Measurements from ENCODE around the gene COL8A2.

The COL8A2 gene

DNA sequence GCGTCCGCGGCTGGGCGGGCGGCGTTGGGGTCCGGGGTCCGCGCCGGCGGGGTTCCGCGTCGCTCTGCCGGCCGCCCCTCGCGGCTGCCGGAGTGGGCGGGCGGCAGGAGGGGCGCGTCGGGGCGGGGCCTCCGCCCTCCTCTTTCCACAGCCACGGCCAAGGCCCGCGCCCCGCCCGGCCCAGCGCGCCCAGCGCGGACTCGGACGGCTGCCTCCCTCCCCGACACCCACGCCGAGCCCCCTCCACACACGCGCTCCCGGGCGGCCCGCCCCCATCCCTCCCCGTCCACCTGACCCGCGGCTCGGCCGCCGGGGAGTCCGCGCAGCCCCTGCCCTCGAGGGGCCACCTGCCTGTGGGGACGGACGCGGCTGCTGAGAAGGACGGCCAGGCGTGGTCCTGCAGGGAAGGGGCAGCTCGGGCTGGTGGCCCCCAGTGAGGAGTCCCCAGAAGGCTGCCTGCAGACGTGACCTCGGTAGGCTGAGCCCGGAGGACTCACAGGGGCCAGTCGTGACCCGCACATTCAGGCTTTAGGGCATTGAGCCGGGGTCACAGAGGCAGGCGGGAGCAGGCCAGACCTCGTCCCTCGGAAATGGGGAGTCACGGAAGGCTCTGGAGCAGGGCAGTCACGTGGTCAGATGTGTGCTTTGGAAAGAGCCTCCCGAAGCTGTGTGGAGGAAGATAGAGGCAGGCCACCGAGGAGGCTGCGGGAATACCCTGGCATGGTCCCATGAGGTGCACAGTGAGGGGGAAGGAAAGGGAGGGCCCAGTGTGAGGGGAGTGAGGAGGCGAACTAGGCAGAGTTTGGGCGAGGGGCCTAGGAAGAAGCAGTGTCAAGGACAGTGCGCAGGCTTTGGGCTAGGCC is at the start of gene COL8A2:
COL8A2 (minus strand) TSS at position 94 of the 863 bp plus-strand sequence. CDS start 24,980 bp downstream, outside the sequence.
- 0 out of 2 replicates have a peak within 1 kb of the TSS, but pooled peaks have one; percentile 21 for H3K4me3 ChIP-seq (ENCODE audit: low read depth, low read length)
- no peak for TF ChIP-seq CTCF (IDR thresholded peaks at IDR 0.05; ENCODE audit: low read depth, low read length)

- TF ChIP-seq CTCF (IDR thresholded peaks at IDR 0.05; ENCODE audit: low read depth, low read length): no peak
- no peak overlapping the region for H3K4me3 ChIP-seq (ENCODE audit: low read depth, low read length)
Observed at GRCh38 chr1:36174713-36175112, 49.7 kb upstream of the COL8A2 start.

DNA sequence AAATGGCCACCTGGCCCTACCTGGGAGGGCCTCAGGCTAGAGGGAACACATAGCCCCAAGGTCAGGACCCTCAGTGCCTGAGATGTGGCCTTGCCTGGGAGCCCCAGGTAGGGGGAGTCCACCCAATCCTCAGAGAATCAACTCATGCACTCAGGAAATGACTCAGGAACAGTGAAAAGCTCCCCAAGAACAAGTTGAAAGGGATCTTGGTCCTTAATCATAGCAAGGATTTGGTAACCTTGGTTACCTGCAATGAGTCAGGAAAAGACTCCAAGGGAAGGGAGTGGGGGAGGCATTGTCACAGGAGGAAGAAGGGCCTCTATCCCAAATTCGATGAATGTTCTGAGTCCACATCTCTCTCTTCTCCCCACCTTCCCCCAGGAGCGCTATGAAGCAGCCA is 48.0 kb upstream of the COL8A2 start:
- no peak overlapping the region for H3K4me3 ChIP-seq (ENCODE audit: low read depth, low read length)
- TF ChIP-seq CTCF (IDR thresholded peaks at IDR 0.05; ENCODE audit: low read depth, low read length): no peak

GRCh38 chr1:36172017-36172747 is 47.2 kb upstream of the COL8A2 start:
- H3K4me3 ChIP-seq (ENCODE audit: low read depth, low read length): no peak overlapping the region
- TF ChIP-seq CTCF (IDR thresholded peaks at IDR 0.05; ENCODE audit: low read depth, low read length): no peak

DNA sequence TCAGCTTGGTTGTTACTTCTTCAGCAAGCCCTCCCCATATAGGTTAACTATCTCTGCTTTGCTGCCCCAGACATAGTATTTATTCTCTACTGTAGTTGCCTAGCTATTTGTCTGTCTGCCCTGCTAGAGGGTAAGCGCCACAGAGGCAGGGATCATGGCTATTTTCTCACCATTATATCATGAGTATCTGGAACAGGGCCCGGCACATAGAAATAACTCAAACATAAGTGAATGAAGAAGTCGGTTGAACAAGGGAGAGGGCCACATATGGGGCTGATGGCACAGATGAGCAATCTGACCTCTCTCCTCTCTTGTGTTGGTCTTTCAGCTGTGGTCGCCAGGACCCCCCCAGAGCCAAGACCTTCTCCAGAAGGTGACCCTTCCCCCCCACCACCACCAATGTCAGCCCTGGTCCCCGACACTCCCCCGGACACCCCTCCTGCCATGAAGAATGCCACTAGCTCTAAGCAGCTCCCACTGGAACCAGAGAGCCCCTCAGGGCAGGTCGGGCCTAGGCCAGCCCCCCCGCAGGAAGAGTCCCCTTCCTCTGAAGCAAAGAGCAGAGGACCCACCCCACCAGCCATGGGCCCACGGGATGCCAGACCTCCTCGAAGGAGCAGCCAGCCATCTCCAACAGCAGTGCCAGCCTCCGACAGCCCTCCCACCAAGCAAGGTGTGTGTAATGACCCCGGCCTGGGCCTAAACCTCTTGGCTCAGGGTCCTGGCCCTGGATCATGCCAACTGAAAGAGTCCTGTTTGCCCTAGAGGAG is 45.8 kb upstream of the COL8A2 start:
- TF ChIP-seq CTCF (IDR thresholded peaks at IDR 0.05; ENCODE audit: low read depth, low read length): no peak

DNA sequence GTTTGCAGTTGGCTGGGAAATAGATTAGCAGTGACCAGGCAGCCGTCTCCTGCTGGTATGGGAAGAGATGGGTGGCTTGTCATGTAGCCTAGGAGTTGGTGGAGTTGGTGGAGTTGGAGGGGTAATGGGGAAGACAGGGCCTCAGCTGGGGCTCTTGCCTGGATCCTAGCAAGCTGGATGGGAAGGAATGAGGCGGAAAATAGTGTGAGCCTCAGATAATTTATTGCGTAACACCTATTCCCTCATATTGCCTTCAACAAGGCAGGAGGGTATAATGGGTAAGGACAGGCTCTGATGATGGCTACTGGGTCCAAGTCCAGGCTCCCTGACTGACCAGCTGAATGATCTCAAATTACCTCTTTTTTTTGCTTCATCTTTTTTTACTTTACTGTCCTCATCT is 43.5 kb upstream of the COL8A2 start:
- H3K4me3 ChIP-seq (ENCODE audit: low read depth, low read length): no peak overlapping the region
- TF ChIP-seq CTCF (IDR thresholded peaks at IDR 0.05; ENCODE audit: low read depth, low read length): no peak

More for the DNA sequence above, 45.8 kb upstream of the COL8A2 start:
- H3K4me3 ChIP-seq (ENCODE audit: low read depth, low read length): no peak overlapping the region
